Ishikawa (cell line): ENCODE results near the gene LAPTM5.

Experiments used
- CEBPB ChIP-seq: IDR thresholded peaks from 2 replicates; pipeline ENCODE4 v1.6.1; 2012
- CREB1 ChIP-seq: IDR thresholded peaks from 2 replicates; pipeline ENCODE4 v1.6.1; 2012; ENCODE audit warnings: low read depth
- EGR1 ChIP-seq: IDR thresholded peaks from 2 replicates; pipeline ENCODE4 v1.6.1; 2012
- EP300 ChIP-seq: IDR thresholded peaks from 2 replicates; pipeline ENCODE4 v1.6.1; 2012; ENCODE audit warnings: borderline replicate concordance
- FOXM1 ChIP-seq: IDR thresholded peaks from 2 replicates; pipeline ENCODE4 v1.6.1; 2012; ENCODE audit warnings: low read depth, borderline replicate concordance
- MAX ChIP-seq: IDR thresholded peaks from 2 replicates; pipeline ENCODE4 v1.6.1; 2012
- NFIC ChIP-seq: IDR thresholded peaks from 2 replicates; pipeline ENCODE4 v1.6.1; 2012
- RAD21 ChIP-seq: IDR thresholded peaks from 2 replicates; pipeline ENCODE4 v1.6.1; 2012; ENCODE audit warnings: low read depth
- REST ChIP-seq: IDR thresholded peaks from 2 replicates; pipeline ENCODE4 v1.6.1; 2012; ENCODE audit warnings: low read depth, mild to moderate bottlenecking
- TAF1 ChIP-seq: IDR thresholded peaks from 2 replicates; pipeline ENCODE4 v1.6.1; 2012; ENCODE audit warnings: low read depth, mild to moderate bottlenecking
- TCF12 ChIP-seq: IDR thresholded peaks from 2 replicates; pipeline ENCODE4 v1.6.1; 2012; ENCODE audit warnings: low read depth
- TEAD4 ChIP-seq: IDR thresholded peaks from 2 replicates; pipeline ENCODE4 v1.6.1; 2012
- USF1 ChIP-seq: IDR thresholded peaks from 2 replicates; pipeline ENCODE4 v1.6.1; 2012
- YY1 ChIP-seq: IDR thresholded peaks from 2 replicates; pipeline ENCODE4 v1.6.1; 2012; ENCODE audit warnings: low read depth
- ZBTB7A ChIP-seq: IDR thresholded peaks from 2 replicates; pipeline ENCODE4 v1.6.1; 2012; ENCODE audit warnings: low read depth

LAPTM5 gene

GRCh38 chr1:30803562-30803961 lies 46.0 kb upstream of the LAPTM5 start:
- no peak for TF ChIP-seq CEBPB
- no peak for TF ChIP-seq FOXM1
- no peak for TF ChIP-seq YY1
- TF ChIP-seq USF1, result no peak
- no peak for TF ChIP-seq NFIC
- TF ChIP-seq TEAD4, result no peak
- TF ChIP-seq ZBTB7A, result no peak
- no peak for TF ChIP-seq REST
- no peak for TF ChIP-seq TAF1

GRCh38 chr1:30801771-30802198 lies 44.2 kb upstream of the LAPTM5 start:
- peak; percentile 98 for TF ChIP-seq RAD21
- no peak for TF ChIP-seq FOXM1

- TF ChIP-seq EP300 (no peak), CREB1 (no peak), TEAD4 (no peak), NFIC (no peak), EGR1 (no peak), TCF12 (no peak), MAX (no peak), REST (no peak), TAF1 (no peak), RAD21 (no peak), YY1 (no peak), FOXM1 (no peak), ZBTB7A (no peak), CEBPB (no peak), USF1 (no peak)
Observed at GRCh38 chr1:30799233-30799511, 41.6 kb upstream of the LAPTM5 start.

GRCh38 chr1:30798389-30799232 lies 41.0 kb upstream of the LAPTM5 start:
- no peak for TF ChIP-seq TAF1

GRCh38 chr1:30795026-30795425 lies 37.5 kb upstream of the LAPTM5 start:
- TF ChIP-seq TEAD4 (no peak), NFIC (no peak), CREB1 (no peak), TAF1 (no peak), REST (no peak), EGR1 (no peak), EP300 (no peak), FOXM1 (no peak), YY1 (no peak)

GRCh38 chr1:30794260-30794659 lies 36.7 kb upstream of the LAPTM5 start:
- no peak for TF ChIP-seq CEBPB
- TF ChIP-seq ZBTB7A, result no peak
- no peak for TF ChIP-seq EP300
- no peak for TF ChIP-seq NFIC
- no peak for TF ChIP-seq RAD21
- no peak for TF ChIP-seq TCF12
- TF ChIP-seq FOXM1, result no peak
- no peak for TF ChIP-seq MAX
- TF ChIP-seq TAF1, result no peak
- TF ChIP-seq REST, result no peak
- no peak for TF ChIP-seq USF1
- no peak for TF ChIP-seq YY1
- TF ChIP-seq CREB1, result no peak
- no peak for TF ChIP-seq EGR1
- no peak for TF ChIP-seq TEAD4
